GM12873 (cell line): Measurements from ENCODE around the gene KIF25.

Source experiments
- TF ChIP-seq, protein P1 (sequence below): IDR thresholded peaks from 2 replicates; pipeline ENCODE4 v1.5.1; 2012; ENCODE audit warnings: low read depth, mild to moderate bottlenecking, moderate library complexity, low read length, control low read depth; ENCODE audit not compliant: insufficient read depth; ENCODE audit errors: missing control alignments

KIF25 gene

DNA sequence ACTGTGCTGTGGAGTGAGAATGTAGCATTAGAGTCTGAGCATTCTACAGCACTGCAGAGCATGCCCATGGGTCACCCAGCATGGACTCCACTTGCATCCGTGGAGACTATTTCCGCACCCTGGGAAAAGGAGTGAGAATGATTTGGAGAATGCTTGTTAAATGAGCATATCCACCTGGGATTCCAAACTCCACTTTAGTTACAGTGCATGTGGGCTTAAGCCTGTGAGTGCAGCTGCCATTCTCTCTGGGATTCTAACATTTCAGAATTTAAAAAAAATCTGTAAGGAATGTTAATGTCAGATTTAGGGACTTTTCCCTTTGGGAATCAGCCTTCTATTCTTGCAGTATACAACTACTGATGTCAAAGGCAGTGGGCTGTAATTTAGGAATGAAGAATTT, 33.4 kb downstream of the KIF25 start:
- TF ChIP-seq, protein P1, sequence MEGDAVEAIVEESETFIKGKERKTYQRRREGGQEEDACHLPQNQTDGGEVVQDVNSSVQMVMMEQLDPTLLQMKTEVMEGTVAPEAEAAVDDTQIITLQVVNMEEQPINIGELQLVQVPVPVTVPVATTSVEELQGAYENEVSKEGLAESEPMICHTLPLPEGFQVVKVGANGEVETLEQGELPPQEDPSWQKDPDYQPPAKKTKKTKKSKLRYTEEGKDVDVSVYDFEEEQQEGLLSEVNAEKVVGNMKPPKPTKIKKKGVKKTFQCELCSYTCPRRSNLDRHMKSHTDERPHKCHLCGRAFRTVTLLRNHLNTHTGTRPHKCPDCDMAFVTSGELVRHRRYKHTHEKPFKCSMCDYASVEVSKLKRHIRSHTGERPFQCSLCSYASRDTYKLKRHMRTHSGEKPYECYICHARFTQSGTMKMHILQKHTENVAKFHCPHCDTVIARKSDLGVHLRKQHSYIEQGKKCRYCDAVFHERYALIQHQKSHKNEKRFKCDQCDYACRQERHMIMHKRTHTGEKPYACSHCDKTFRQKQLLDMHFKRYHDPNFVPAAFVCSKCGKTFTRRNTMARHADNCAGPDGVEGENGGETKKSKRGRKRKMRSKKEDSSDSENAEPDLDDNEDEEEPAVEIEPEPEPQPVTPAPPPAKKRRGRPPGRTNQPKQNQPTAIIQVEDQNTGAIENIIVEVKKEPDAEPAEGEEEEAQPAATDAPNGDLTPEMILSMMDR = no peak

DNA sequence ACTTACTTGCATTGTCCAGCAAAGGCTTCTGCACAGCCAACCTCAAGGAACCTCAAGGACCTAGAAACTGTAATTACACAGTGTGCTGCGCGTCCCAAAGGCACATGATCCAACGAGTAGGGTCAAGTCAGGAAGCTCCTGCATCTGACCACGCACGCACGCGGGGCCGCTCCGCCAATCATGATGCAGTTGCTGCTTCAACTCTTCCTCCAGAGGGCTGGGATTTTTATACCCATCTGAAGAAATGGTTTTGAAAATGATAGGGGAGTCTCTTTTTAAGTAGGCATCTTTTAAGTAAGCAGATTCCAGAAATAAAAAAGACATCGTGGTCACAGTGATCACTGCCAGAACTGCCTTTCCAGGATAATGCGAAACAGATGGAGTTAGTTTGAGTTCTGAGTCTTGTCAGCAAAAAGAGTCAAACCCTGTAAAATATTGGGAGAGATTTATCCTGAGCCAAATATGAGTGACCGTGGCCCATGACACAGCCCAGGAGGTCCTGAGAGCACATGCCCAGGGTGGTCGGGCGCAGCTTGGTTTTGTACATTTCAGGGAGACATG, 34.0 kb downstream of the KIF25 start:
- TF ChIP-seq, protein P1 = no peak

DNA sequence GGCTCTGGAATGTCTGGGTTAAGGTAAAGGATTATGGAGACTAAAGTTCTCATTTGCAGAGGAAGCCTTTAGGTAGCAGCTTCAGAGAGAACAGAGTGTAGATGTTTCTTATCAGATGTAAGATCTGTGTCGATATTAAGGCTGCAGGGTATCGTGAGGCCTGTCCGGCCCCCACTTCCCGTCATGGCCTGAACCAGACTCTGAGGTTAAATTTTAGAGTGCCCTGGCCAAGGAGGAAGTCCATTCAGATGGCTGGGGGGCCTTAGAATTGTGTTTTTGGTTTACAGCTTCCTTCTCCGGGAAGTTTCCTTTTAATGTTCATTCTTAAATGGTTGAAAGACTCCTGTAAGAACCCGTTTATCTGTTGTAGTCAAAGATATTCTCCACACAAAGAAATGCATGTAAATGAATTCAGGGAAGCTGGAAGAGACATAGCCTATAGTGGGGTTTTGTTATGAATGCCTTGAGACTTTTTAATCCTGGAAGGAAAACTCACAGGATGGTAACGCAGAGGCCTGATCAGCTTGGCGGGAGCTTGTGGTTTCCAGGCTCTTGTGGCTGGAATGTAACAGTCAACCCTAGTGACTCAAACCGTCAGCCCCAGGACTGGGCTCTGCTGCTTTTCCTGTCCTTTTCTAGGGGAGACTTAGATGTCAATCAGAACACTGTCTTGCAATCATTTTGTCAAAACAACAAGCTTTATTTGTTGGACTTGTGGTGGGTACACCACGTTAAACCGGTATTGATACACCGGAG, 34.7 kb downstream of the KIF25 start:
- TF ChIP-seq, protein P1 = no peak

DNA sequence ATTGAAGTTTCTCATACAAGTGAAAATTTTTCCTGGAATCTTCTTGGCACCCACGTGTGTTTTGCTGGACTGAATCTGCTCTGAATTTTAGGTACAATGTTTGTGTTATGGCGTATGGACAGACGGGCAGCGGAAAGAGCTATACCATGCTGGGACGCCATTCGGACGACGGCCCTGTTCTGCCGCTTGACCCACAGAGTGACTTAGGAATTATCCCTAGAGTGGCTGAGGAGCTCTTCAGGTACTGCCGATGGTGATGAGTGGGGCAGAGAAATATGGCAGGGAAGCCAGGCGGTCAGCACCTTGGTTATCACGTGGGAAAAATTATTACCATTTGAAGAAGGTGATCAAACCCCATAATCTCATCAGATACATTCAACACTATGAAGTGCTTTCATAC, 36.3 kb downstream of the KIF25 start:
- TF ChIP-seq, protein P1 = no peak

DNA sequence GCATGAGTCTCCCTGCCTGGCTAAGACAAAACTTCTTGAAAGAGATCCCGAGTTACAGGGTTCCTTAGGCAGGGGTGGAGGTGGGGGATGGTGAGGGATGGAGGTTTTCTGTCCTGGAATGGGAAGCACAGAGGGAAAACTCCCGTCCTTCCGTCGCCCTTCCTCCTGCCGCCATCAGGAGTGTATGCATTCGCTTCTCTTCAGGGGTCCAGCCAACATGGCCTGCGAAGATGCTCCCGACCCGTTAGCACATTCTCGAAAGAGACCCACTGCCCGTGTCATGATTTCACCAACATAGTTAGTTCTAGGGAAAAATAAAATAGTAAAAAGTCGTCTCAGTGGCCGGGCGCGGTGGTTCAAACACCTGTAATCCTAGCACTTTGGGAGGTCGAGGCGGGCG, 37.1 kb downstream of the KIF25 start:
- TF ChIP-seq, protein P1 = no peak

DNA sequence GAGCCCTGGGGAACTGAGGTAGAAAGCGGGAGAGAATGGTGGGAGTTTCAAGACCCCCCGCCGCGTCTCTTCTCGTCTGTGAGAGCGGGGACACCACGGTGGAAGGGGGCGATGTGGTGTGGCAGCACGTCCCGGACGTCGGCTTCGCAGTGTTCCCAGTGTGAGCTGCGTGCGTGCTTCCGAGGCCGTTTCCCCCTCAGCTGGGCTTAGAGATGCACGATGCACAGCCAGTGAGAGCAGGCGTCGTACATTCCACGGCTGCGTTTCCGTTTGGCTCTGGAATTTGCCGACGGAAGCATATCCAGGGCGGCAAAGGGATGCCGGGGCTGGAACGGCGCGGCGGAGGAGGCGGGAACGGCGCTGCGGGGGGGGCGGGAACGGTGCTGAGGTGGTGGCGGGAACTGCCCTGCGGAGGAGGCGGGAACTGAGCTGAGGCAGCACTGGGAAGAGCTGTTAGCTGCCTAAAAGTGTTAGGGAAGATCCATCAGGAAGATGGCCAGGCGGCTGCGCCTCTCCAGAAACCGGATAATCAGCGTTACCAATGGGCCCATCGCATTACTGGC, 37.7 kb downstream of the KIF25 start:
- TF ChIP-seq, protein P1 = no peak

DNA sequence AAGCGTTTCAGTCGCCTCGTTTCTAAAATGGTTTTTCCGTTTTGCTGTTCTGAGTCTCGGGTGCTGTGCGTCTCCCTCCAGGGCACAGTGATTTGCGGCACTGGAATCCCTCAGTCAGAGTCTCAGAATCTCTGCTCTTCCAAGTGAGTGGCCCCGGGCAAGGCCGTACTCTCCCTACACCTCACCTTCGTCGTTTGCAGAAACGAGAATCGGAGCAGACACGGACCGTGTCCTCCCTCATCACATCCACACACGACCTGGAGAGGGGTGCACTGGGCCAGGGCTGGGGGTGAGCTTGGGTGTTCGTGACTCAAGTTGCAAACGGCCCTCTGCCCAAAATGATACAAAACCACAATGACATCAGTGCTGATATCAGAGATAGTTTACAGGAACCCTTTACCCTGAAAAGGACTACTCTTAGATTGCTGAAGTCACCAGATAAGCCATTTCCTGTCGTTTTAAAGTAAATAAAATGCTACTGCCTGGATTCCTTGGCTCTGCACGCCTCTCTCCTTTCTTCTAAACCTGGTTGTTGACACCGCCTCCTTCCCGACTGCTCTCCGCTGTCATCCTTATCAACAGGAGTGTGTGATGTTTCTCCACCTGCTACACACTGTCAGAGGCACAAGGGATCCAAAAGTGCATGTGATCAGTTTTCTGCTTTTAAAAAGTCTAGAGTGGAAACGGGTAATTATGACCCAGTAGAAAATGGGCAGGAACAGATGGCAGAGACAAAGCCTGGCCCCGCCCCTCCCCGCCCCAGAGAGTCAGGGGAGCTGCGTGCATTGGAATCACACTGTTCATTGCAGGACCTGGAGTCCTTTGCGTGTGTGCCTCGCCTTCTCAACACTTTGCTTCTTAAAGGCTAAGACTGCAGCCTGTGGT, 38.4 kb downstream of the KIF25 start:
- TF ChIP-seq, protein P1 = no peak
